Measurements from ENCODE around the gene MDGA2.
"Not testable (repeated sequence)": the region's sequence is repeated elsewhere in the genome, so short reads cannot be mapped to it uniquely, and the experiment has no call there.

MDGA2 gene

GRCh38 chr14:47269756-47270492, 405.5 kb downstream of the MDGA2 start:
- H3K4me3 ChIP-seq (ENCODE audit: low read length) = peak overlapping the region; percentile 74
- peaks cover 15% of the 10 kb centered on the region for H3K4me1 ChIP-seq (ENCODE audit: control insufficient read depth, insufficient read depth, low read length)
- DNase-seq (ENCODE audit: low read depth) = peak; percentile 19
- H3K27me3 ChIP-seq (replicated peaks; ENCODE audit: control insufficient read depth, insufficient read depth, low read length) = no peaks in the 10 kb centered on the region
- H3K9me3 ChIP-seq (ENCODE audit: control insufficient read depth, low read length) = no peaks in the 10 kb centered on the region
- H3K9ac ChIP-seq (ENCODE audit: low read length) = peak overlapping the region; percentile 70
- H3K36me3 ChIP-seq (ENCODE audit: control insufficient read depth, insufficient read depth, low read length, severe bottlenecking) = no peaks in the 10 kb centered on the region

- H3K27me3 ChIP-seq (replicated peaks; ENCODE audit: control insufficient read depth, insufficient read depth, low read length) = no peaks in the 10 kb centered on the region
- no peak overlapping the region for H3K4me3 ChIP-seq (ENCODE audit: low read length)
- H3K4me1 ChIP-seq (ENCODE audit: control insufficient read depth, insufficient read depth, low read length) = peaks cover 7% of the 10 kb centered on the region
- DNase-seq (ENCODE audit: low read depth) = no peak
- no peaks in the 10 kb centered on the region for H3K9me3 ChIP-seq (ENCODE audit: control insufficient read depth, low read length)
- H3K9ac ChIP-seq (ENCODE audit: low read length) = no peak overlapping the region
- H3K36me3 ChIP-seq (ENCODE audit: control insufficient read depth, insufficient read depth, low read length, severe bottlenecking) = no peaks in the 10 kb centered on the region
These were observed 410.6 kb downstream of the MDGA2 start for GRCh38 chr14:47264842-47265241.

- H3K4me3 ChIP-seq (ENCODE audit: low read length) = no peak overlapping the region
- DNase-seq (ENCODE audit: low read depth) = no peak
- no peaks in the 10 kb centered on the region for H3K36me3 ChIP-seq (ENCODE audit: control insufficient read depth, insufficient read depth, low read length, severe bottlenecking)
- H3K9ac ChIP-seq (ENCODE audit: low read length) = no peak overlapping the region
- no peaks in the 10 kb centered on the region for H3K27me3 ChIP-seq (replicated peaks; ENCODE audit: control insufficient read depth, insufficient read depth, low read length)
- no peaks in the 10 kb centered on the region for H3K9me3 ChIP-seq (ENCODE audit: control insufficient read depth, low read length)
- H3K4me1 ChIP-seq (ENCODE audit: control insufficient read depth, insufficient read depth, low read length) = no peaks in the 10 kb centered on the region
These were observed 412.6 kb downstream of the MDGA2 start for GRCh38 chr14:47262801-47263200.

GRCh38 chr14:47261350-47261749, 414.1 kb downstream of the MDGA2 start:
- Histone ChIP-seq H3K4me1 (ENCODE audit: control insufficient read depth, insufficient read depth, low read length) (no peaks in the 10 kb centered on the region), H3K9me3 (ENCODE audit: control insufficient read depth, low read length) (no peaks in the 10 kb centered on the region), H3K36me3 (ENCODE audit: control insufficient read depth, insufficient read depth, low read length, severe bottlenecking) (no peaks in the 10 kb centered on the region), H3K27me3 (replicated peaks; ENCODE audit: control insufficient read depth, insufficient read depth, low read length) (no peaks in the 10 kb centered on the region), H3K4me3 (ENCODE audit: low read length) (no peak overlapping the region), H3K9ac (ENCODE audit: low read length) (no peak overlapping the region)
- no peak for DNase-seq (ENCODE audit: low read depth)

- H3K36me3 ChIP-seq (ENCODE audit: control insufficient read depth, insufficient read depth, low read length, severe bottlenecking) = no peaks in the 10 kb centered on the region
These were observed 415.6 kb downstream of the MDGA2 start for GRCh38 chr14:47259796-47260195.

GRCh38 chr14:47257013-47257412, 418.4 kb downstream of the MDGA2 start:
- no peaks in the 10 kb centered on the region for H3K36me3 ChIP-seq (ENCODE audit: control insufficient read depth, insufficient read depth, low read length, severe bottlenecking)
- H3K9me3 ChIP-seq (ENCODE audit: control insufficient read depth, low read length) = peaks cover 3% of the 10 kb centered on the region
- no peak overlapping the region for H3K9ac ChIP-seq (ENCODE audit: low read length)
- no peak overlapping the region for H3K4me3 ChIP-seq (ENCODE audit: low read length)
- H3K4me1 ChIP-seq (ENCODE audit: control insufficient read depth, insufficient read depth, low read length) = no peaks in the 10 kb centered on the region
- no peak for DNase-seq (ENCODE audit: low read depth)
- H3K27me3 ChIP-seq (replicated peaks; ENCODE audit: control insufficient read depth, insufficient read depth, low read length) = no peaks in the 10 kb centered on the region

More at GRCh38 chr14:47259796-47260195, 415.6 kb downstream of the MDGA2 start:
- no peak for DNase-seq (ENCODE audit: low read depth)
- H3K27me3 ChIP-seq (replicated peaks; ENCODE audit: control insufficient read depth, insufficient read depth, low read length) = no peaks in the 10 kb centered on the region
- H3K4me3 ChIP-seq (ENCODE audit: low read length) = no peak overlapping the region
- no peak overlapping the region for H3K9ac ChIP-seq (ENCODE audit: low read length)
- no peaks in the 10 kb centered on the region for H3K4me1 ChIP-seq (ENCODE audit: control insufficient read depth, insufficient read depth, low read length)
- H3K9me3 ChIP-seq (ENCODE audit: control insufficient read depth, low read length) = no peaks in the 10 kb centered on the region

GRCh38 chr14:47252802-47253201, 422.6 kb downstream of the MDGA2 start:
- Histone ChIP-seq H3K36me3 (ENCODE audit: control insufficient read depth, insufficient read depth, low read length, severe bottlenecking) (no peaks in the 10 kb centered on the region), H3K9ac (ENCODE audit: low read length) (no peak overlapping the region), H3K4me3 (ENCODE audit: low read length) (no peak overlapping the region), H3K9me3 (ENCODE audit: control insufficient read depth, low read length) (peaks cover 3% of the 10 kb centered on the region), H3K4me1 (ENCODE audit: control insufficient read depth, insufficient read depth, low read length) (no peaks in the 10 kb centered on the region), H3K27me3 (replicated peaks; ENCODE audit: control insufficient read depth, insufficient read depth, low read length) (no peaks in the 10 kb centered on the region)
- no peak for DNase-seq (ENCODE audit: low read depth)

- H3K4me1 ChIP-seq (ENCODE audit: control insufficient read depth, insufficient read depth, low read length) = no peaks in the 10 kb centered on the region
- H3K27me3 ChIP-seq (replicated peaks; ENCODE audit: control insufficient read depth, insufficient read depth, low read length) = no peaks in the 10 kb centered on the region
- no peak overlapping the region for H3K4me3 ChIP-seq (ENCODE audit: low read length)
- no peaks in the 10 kb centered on the region for H3K36me3 ChIP-seq (ENCODE audit: control insufficient read depth, insufficient read depth, low read length, severe bottlenecking)
- no peaks in the 10 kb centered on the region for H3K9me3 ChIP-seq (ENCODE audit: control insufficient read depth, low read length)
- DNase-seq (ENCODE audit: low read depth) = no peak
- H3K9ac ChIP-seq (ENCODE audit: low read length) = no peak overlapping the region
These were observed 429.0 kb downstream of the MDGA2 start for GRCh38 chr14:47246367-47246766.

- H3K27me3 ChIP-seq (replicated peaks; ENCODE audit: control insufficient read depth, insufficient read depth, low read length); H3K4me3 ChIP-seq (ENCODE audit: low read length); H3K36me3 ChIP-seq (ENCODE audit: control insufficient read depth, insufficient read depth, low read length, severe bottlenecking); H3K9me3 ChIP-seq (ENCODE audit: control insufficient read depth, low read length); H3K4me1 ChIP-seq (ENCODE audit: control insufficient read depth, insufficient read depth, low read length); H3K9ac ChIP-seq (ENCODE audit: low read length); DNase-seq (ENCODE audit: low read depth): not testable (repeated sequence)
These were observed 432.8 kb downstream of the MDGA2 start for GRCh38 chr14:47242579-47242978.

GRCh38 chr14:47240748-47241437, 434.5 kb downstream of the MDGA2 start:
- H3K27me3 ChIP-seq (replicated peaks; ENCODE audit: control insufficient read depth, insufficient read depth, low read length) = no peaks in the 10 kb centered on the region
- no peak overlapping the region for H3K9ac ChIP-seq (ENCODE audit: low read length)

GRCh38 chr14:47235619-47236018, 439.8 kb downstream of the MDGA2 start:
- H3K9me3 ChIP-seq (ENCODE audit: control insufficient read depth, low read length) = no peaks in the 10 kb centered on the region
- DNase-seq (ENCODE audit: low read depth) = no peak
- no peaks in the 10 kb centered on the region for H3K4me1 ChIP-seq (ENCODE audit: control insufficient read depth, insufficient read depth, low read length)
- no peak overlapping the region for H3K4me3 ChIP-seq (ENCODE audit: low read length)
- H3K27me3 ChIP-seq (replicated peaks; ENCODE audit: control insufficient read depth, insufficient read depth, low read length) = no peaks in the 10 kb centered on the region
- H3K36me3 ChIP-seq (ENCODE audit: control insufficient read depth, insufficient read depth, low read length, severe bottlenecking) = no peaks in the 10 kb centered on the region
- H3K9ac ChIP-seq (ENCODE audit: low read length) = no peak overlapping the region

More at GRCh38 chr14:47240748-47241437, 434.5 kb downstream of the MDGA2 start:
- Histone ChIP-seq H3K4me1 (ENCODE audit: control insufficient read depth, insufficient read depth, low read length) (no peaks in the 10 kb centered on the region), H3K9me3 (ENCODE audit: control insufficient read depth, low read length) (no peaks in the 10 kb centered on the region), H3K4me3 (ENCODE audit: low read length) (no peak overlapping the region), H3K36me3 (ENCODE audit: control insufficient read depth, insufficient read depth, low read length, severe bottlenecking) (no peaks in the 10 kb centered on the region)
- DNase-seq (ENCODE audit: low read depth) = no peak
